ENCODE measurements around the gene SIRT4. TPM values are rescaled to one million over a fixed set of nuclear protein-coding genes. Genes with fewer than 3 reads are reported as not detected.

The SIRT4 gene
- total and polyA plus RNA-seq, 2 of the 4 experiments (the other 2 are of a cell fraction), result 0.87 to 2.0 TPM

- dilution Hi-C loops (cut with HindIII; ENCODE audit: low sequenced_read_pairs, unreplicated experiment) (no loop called here), intact Hi-C loops (cut with micrococcal nuclease) (no loop called here)
These were observed 51.6 kb downstream of the SIRT4 start for GRCh38 chr12:120353556-120354317.

More at GRCh38 chr12:120353556-120354317, 51.6 kb downstream of the SIRT4 start:
- POLR2A ChIA-PET (ENCODE audit: unreplicated experiment), result interaction anchor here (0.6 kb wide), 1 partner anchor 143 kb away, joined by 6 read pairs; no protein-coding TSS in a partner anchor
- peaks cover 18% of the 10 kb centered on the region for H3K27me3 ChIP-seq (ENCODE audit: control insufficient read depth, insufficient read depth, low read length)
- no peak overlapping the region for H3K18ac ChIP-seq (ENCODE audit: low read depth, low read length)
- DNase-seq (no peak), ATAC-seq (ENCODE audit: low read depth) (no peak)
- H4K8ac ChIP-seq (ENCODE audit: low read depth in 2 of 2, low read length in 2 of 2), result no peak overlapping the region
- no peaks in the 10 kb centered on the region for H3K4me1 ChIP-seq (ENCODE audit: control insufficient read depth, insufficient read depth, low read length)
- no peak overlapping the region for H3K14ac ChIP-seq (replicated peaks; ENCODE audit: low read depth, low read length)
- H2AK5ac ChIP-seq (ENCODE audit: low read depth, low read length), result no peak overlapping the region
- H4K20me1 ChIP-seq (ENCODE audit: insufficient read depth, low read length), result no peaks in the 10 kb centered on the region
- in situ Hi-C loops (cut with MboI; ENCODE audit: low sequenced_read_pairs), result no loop called here
- CTCF ChIA-PET, result interaction anchor here (0.5 to 1.2 kb wide), 2 partner anchors 76 to 108 kb away, joined by 3 to 5 read pairs; no protein-coding TSS in a partner anchor
- BruUV-seq (replicated peaks), result no TSS peak
- H3K79me1 ChIP-seq (ENCODE audit: low read depth in 1 of 2, low read length in 2 of 2), result no peaks in the 10 kb centered on the region
- H3K4ac ChIP-seq (ENCODE audit: low read depth, low read length), result no peak overlapping the region
- H3K4me2 ChIP-seq (ENCODE audit: low read depth, low read length), result no peak overlapping the region
- no peak overlapping the region for H2BK5ac ChIP-seq (ENCODE audit: low read depth, low read length, poor library complexity, severe bottlenecking)
- no peaks in the 10 kb centered on the region for H3K36me3 ChIP-seq (ENCODE audit: control insufficient read depth, insufficient read depth, low read length)
- no peak overlapping the region for H2AFZ ChIP-seq (replicated peaks; ENCODE audit: low read length, poor library complexity)
- no peak overlapping the region for H4K91ac ChIP-seq (ENCODE audit: insufficient read depth, low read depth, low read length)
- H3K23ac ChIP-seq (ENCODE audit: low read depth, low read length), result no peak overlapping the region
- H2BK15ac ChIP-seq (ENCODE audit: low read depth, low read length), result no peak overlapping the region
- no peak overlapping the region for H3K4me3 ChIP-seq (ENCODE audit: insufficient read depth, low read depth, low read length)
- no peak for TF ChIP-seq CTCF (conservative IDR thresholded peaks at IDR 0.05; ENCODE audit: low read depth, low read length)
- TF ChIP-seq RFX5 (IDR thresholded peaks at IDR 0.05; ENCODE audit: low read depth, low read length), result no peak
- no peak for TF ChIP-seq NFE2L2 (IDR thresholded peaks at IDR 0.05; ENCODE audit: low read depth, low read length)
- TF ChIP-seq POLR2A (IDR thresholded peaks at IDR 0.05; ENCODE audit: low read depth, low read length), result no peak
- no peak for TF ChIP-seq RAD21 (IDR thresholded peaks at IDR 0.05; ENCODE audit: low read length)
- TF ChIP-seq CEBPB (IDR thresholded peaks at IDR 0.05; ENCODE audit: low read depth, low read length), result no peak
- TF ChIP-seq CHD1 (IDR thresholded peaks at IDR 0.05; ENCODE audit: low read depth, low read length), result no peak
- no peak for TF ChIP-seq FOS (IDR thresholded peaks at IDR 0.05; ENCODE audit: low read depth, low read length)
- TF ChIP-seq MXI1 (IDR thresholded peaks at IDR 0.05; ENCODE audit: borderline replicate concordance, low read depth, low read length), result no peak
- TF ChIP-seq USF2 (IDR thresholded peaks at IDR 0.05; ENCODE audit: low read depth, low read length), result no peak
- no peak for TF ChIP-seq RCOR1 (IDR thresholded peaks at IDR 0.05; ENCODE audit: insufficient replicate concordance, low read length)
- TF ChIP-seq ELK1 (IDR thresholded peaks at IDR 0.05; ENCODE audit: borderline replicate concordance, low read depth, low read length), result no peak
- no peak for TF ChIP-seq MAZ (IDR thresholded peaks at IDR 0.05; ENCODE audit: borderline replicate concordance, low read depth, low read length)
- no peak overlapping the region for H2BK120ac ChIP-seq (ENCODE audit: low read depth, low read length)
- peak overlapping the region; percentile 52 for H2AK9ac ChIP-seq (replicated peaks; ENCODE audit: low read depth, low read length, poor library complexity)
- 90% methylated on average over 2 of the region's 4 CpGs; no CpG with 5 or more reads in 1 of the 2 experiments for WGBS, 2 experiments (ENCODE audit: extremely low coverage in 2 of 2, insufficient read length in 1 of 2)
- no peaks in the 10 kb centered on the region for H3K9me3 ChIP-seq (ENCODE audit: control insufficient read depth, insufficient read depth, low read length)
- H3K56ac ChIP-seq (ENCODE audit: extremely low read depth, insufficient read depth, low read length), result no peak overlapping the region
- H3K9ac ChIP-seq (ENCODE audit: low read depth, low read length), result no peak overlapping the region
- no peak overlapping the region for H3K27ac ChIP-seq (ENCODE audit: insufficient read depth, low read length)
- 0 out of 2 replicates have a peak, but pooled peaks cover 3% of the 10 kb centered on the region for H3K9me1 ChIP-seq (ENCODE audit: insufficient read depth, low read length)
- H2BK20ac ChIP-seq (ENCODE audit: low read depth, low read length), result no peak overlapping the region
- no peak overlapping the region for H4K5ac ChIP-seq (ENCODE audit: low read depth, low read length)
